Hematopoietic multipotent progenitor cell treated with erythropoietin and hydrocortisone succinate and interleukin-3 and kit ligand, for 17 days (in vitro differentiated cells): Measurements from ENCODE around the gene GCNT2.
"Not testable (repeated sequence)": the region's sequence is repeated elsewhere in the genome, so short reads cannot be mapped to it uniquely, and the experiment has no call there.

Source experiments
- DNase-seq: peaks from one replicate; pipeline ENCODE4 v3.0.0-alpha.2; 2015; ENCODE audit warnings: low spot score

Gene GCNT2

GRCh38 chr6:10547809-10548208 lies 26.7 kb downstream of the GCNT2 start:
- DNase-seq: no peak

GRCh38 chr6:10550764-10551163 lies 29.6 kb downstream of the GCNT2 start:
- DNase-seq: no peak

- DNase-seq: no peak
Observed at GRCh38 chr6:10552270-10552810, 31.2 kb downstream of the GCNT2 start.

- no peak for DNase-seq
Observed at GRCh38 chr6:10553871-10554270, 32.7 kb downstream of the GCNT2 start.

- no peak for DNase-seq
Observed at GRCh38 chr6:10554826-10555225, 33.7 kb downstream of the GCNT2 start.

- DNase-seq: no peak
Observed at GRCh38 chr6:10555625-10556309, 34.6 kb downstream of the GCNT2 start.

GRCh38 chr6:10556589-10556988 lies 35.4 kb downstream of the GCNT2 start:
- no peak for DNase-seq

- DNase-seq: no peak
Observed at GRCh38 chr6:10556992-10557391, 35.8 kb downstream of the GCNT2 start.

- no peak for DNase-seq
Observed at GRCh38 chr6:10557913-10558312, 36.8 kb downstream of the GCNT2 start.

- no peak for DNase-seq
Observed at GRCh38 chr6:10558565-10558964, 37.4 kb downstream of the GCNT2 start.

GRCh38 chr6:10559522-10560152 lies 38.5 kb downstream of the GCNT2 start:
- DNase-seq: no peak

GRCh38 chr6:10561611-10562199 lies 40.6 kb downstream of the GCNT2 start:
- DNase-seq: no peak

GRCh38 chr6:10564975-10565673 lies 44.0 kb downstream of the GCNT2 start:
- no peak for DNase-seq

GRCh38 chr6:10565913-10566312 lies 44.8 kb downstream of the GCNT2 start:
- no peak for DNase-seq

GRCh38 chr6:10567256-10568026 lies 46.3 kb downstream of the GCNT2 start:
- no peak for DNase-seq

- DNase-seq: no peak
Observed at GRCh38 chr6:10569392-10570127, 48.4 kb downstream of the GCNT2 start.

GRCh38 chr6:10575519-10575918 lies 54.4 kb downstream of the GCNT2 start:
- DNase-seq: not testable (repeated sequence)

GRCh38 chr6:10576226-10576625 lies 55.1 kb downstream of the GCNT2 start:
- DNase-seq: no peak

- no peak for DNase-seq
Observed at GRCh38 chr6:10577112-10577511, 56.0 kb downstream of the GCNT2 start.

GRCh38 chr6:10578723-10579122 lies 57.6 kb downstream of the GCNT2 start:
- peak; percentile 76 for DNase-seq

GRCh38 chr6:10579803-10580202 lies 58.7 kb downstream of the GCNT2 start:
- no peak for DNase-seq
